ENCODE results near the gene CIC. TPM values are rescaled to one million over a fixed set of nuclear protein-coding genes. Genes with fewer than 3 reads are reported as not detected.

CIC gene
- total and polyA plus RNA-seq, 2 experiments from 2014 or later, result 18.1 to 55.5 TPM

DNA sequence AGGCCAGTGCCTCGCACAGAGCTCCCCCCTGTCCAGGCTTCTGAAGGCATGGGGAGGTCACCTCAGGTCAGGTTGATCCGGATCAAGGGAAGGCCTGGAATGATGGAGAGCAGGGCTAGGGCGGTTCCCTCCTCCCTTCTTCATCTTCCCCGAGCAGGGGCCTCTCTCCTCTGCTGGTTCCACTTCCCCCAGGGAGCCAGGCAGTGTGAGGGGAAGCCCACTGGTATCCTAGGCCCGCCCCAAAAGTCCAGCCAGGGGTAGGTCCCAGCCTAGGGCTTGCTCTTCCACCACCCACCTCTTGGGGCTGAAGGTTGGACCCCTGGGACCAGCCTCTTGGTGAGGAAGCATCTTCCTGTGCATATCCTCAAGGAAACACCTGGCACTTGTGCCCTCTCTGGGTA, 16.5 kb downstream of the CIC start:
- no peak for TF ChIP-seq CTCF (IDR thresholded peaks at IDR 0.05; ENCODE audit: low read depth, low read length)
- H3K4me3 ChIP-seq, result peak overlapping the region; percentile 82
- H3K27ac ChIP-seq, result no peak overlapping the region
- no peaks in the 10 kb centered on the region for H3K9me3 ChIP-seq (ENCODE audit: low read depth)
- peaks cover 27% of the 10 kb centered on the region for H3K36me3 ChIP-seq
- H3K27me3 ChIP-seq, result no peaks in the 10 kb centered on the region
- DNase-seq (ENCODE audit: low read depth in 1 of 2, low spot score in 1 of 2), result no peak
- peaks cover 31% of the 10 kb centered on the region for H3K4me1 ChIP-seq (ENCODE audit: low read depth)

- no peak for DNase-seq (ENCODE audit: low read depth in 1 of 2, low spot score in 1 of 2)
- H3K4me3 ChIP-seq, result no peak overlapping the region
Measured at GRCh38 chr19:42285988-42286348, 16.9 kb downstream of the CIC start.

DNA sequence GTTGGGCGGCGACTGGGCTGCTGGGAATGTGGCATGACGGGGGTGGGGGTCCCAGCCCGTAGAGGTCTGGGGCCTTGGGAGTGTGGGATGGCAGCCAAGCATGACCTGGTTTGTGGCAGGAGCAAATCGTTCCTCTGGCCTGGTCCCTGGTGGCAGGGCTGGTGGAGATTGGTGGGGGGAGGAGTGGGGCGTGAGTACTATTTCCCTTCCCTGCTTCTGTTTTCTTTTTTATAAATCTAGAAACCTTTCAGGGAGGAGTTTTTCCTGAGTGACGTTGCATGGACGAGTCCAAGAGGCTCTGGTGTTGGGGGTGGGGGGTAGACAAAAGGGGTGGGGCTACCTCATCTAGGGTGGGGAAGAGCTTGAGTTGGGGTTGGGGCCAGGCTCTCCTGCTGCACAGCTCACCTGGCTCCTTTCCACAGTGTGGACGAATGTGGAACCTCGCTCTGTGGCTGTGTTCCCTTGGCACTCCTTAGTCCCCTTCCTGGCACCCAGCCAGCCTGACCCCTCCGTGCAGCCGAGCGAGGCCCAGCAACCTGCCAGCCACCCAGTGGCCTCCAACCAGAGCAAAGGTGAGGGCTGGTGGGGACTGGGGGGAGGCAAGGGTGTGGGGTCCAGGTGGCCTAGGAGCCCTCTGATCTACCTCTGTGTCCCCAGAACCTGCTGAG, 17.4 kb downstream of the CIC start:
- Histone ChIP-seq H3K4me1 (ENCODE audit: low read depth) (peaks cover 26% of the 10 kb centered on the region), H3K9me3 (ENCODE audit: low read depth) (no peaks in the 10 kb centered on the region), H3K27ac (no peak overlapping the region), H3K27me3 (no peaks in the 10 kb centered on the region), H3K36me3 (peaks cover 32% of the 10 kb centered on the region), H3K4me3 (no peak overlapping the region)
- no peak for TF ChIP-seq CTCF (IDR thresholded peaks at IDR 0.05; ENCODE audit: low read depth, low read length)
- DNase-seq (ENCODE audit: low read depth in 1 of 2, low spot score in 1 of 2), result peak in 1 of 2 donors; percentile 61

More at GRCh38 chr19:42285988-42286348, 16.9 kb downstream of the CIC start:
- no peak overlapping the region for H3K27ac ChIP-seq
- H3K4me1 ChIP-seq (ENCODE audit: low read depth), result peaks cover 31% of the 10 kb centered on the region
- H3K36me3 ChIP-seq, result peaks cover 32% of the 10 kb centered on the region
- no peak for TF ChIP-seq CTCF (IDR thresholded peaks at IDR 0.05; ENCODE audit: low read depth, low read length)
- H3K9me3 ChIP-seq (ENCODE audit: low read depth), result no peaks in the 10 kb centered on the region
- H3K27me3 ChIP-seq, result no peaks in the 10 kb centered on the region

GRCh38 chr19:42287017-42287826, 18.2 kb downstream of the CIC start:
- no peak for TF ChIP-seq CTCF (IDR thresholded peaks at IDR 0.05; ENCODE audit: low read depth, low read length)
- Histone ChIP-seq H3K4me1 (ENCODE audit: low read depth) (peaks cover 19% of the 10 kb centered on the region), H3K36me3 (peaks cover 37% of the 10 kb centered on the region), H3K27ac (no peak overlapping the region), H3K4me3 (no peak overlapping the region), H3K9me3 (ENCODE audit: low read depth) (no peaks in the 10 kb centered on the region), H3K27me3 (no peaks in the 10 kb centered on the region)
- no peak for DNase-seq (ENCODE audit: low read depth in 1 of 2, low spot score in 1 of 2)

DNA sequence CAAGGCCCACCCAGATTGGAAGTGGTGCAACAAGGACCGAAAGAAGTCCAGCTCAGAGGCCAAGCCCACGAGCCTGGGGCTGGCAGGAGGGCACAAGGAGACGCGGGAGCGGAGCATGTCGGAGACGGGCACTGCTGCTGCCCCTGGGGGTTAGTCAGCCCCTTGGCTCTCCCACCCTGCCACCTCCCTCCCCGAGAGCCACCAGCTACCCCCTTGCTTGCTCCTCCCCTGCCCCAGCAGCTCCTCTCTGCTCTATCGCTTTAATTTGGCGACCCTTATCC, 18.7 kb downstream of the CIC start:
- DNase-seq (ENCODE audit: low read depth in 1 of 2, low spot score in 1 of 2), result no peak
- Histone ChIP-seq H3K4me3 (no peak overlapping the region), H3K9me3 (ENCODE audit: low read depth) (no peaks in the 10 kb centered on the region), H3K27ac (no peak overlapping the region), H3K4me1 (ENCODE audit: low read depth) (peaks cover 13% of the 10 kb centered on the region), H3K36me3 (peaks cover 38% of the 10 kb centered on the region), H3K27me3 (no peaks in the 10 kb centered on the region)
- no peak for TF ChIP-seq CTCF (IDR thresholded peaks at IDR 0.05; ENCODE audit: low read depth, low read length)
